Activated effector memory CD4-positive, alpha-beta T cell treated with Interleukin-2 at 50 U/mL for 16 hours (primary cell): ENCODE measurements around the gene PTGER3.
"Not testable (repeated sequence)": the region's sequence is repeated elsewhere in the genome, so short reads cannot be mapped to it uniquely, and the experiment has no call there.

Experiments
- DNase-seq: peaks from one replicate; pipeline ENCODE4 v3.0.0-alpha.2; 2020

PTGER3 gene

DNA sequence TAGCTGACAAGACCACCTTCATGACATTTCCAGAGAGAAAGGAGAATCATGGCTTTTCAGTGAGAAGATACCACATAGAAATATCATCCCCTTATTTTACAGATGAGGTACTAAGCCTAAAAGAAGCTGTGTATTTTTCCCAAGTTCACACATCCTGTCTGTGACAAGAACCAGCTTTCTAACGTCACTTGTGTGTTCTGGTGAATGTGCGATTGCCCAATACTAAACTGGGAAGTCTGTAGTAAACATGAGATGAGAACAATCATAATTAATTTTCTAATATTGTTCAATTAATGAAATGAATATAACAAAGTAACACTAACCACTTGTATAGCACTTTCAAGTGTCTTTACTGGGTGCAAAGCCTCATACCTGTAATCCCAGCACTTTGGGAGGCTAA lies 46.0 kb downstream of the PTGER3 start:
- DNase-seq, result no peak

DNA sequence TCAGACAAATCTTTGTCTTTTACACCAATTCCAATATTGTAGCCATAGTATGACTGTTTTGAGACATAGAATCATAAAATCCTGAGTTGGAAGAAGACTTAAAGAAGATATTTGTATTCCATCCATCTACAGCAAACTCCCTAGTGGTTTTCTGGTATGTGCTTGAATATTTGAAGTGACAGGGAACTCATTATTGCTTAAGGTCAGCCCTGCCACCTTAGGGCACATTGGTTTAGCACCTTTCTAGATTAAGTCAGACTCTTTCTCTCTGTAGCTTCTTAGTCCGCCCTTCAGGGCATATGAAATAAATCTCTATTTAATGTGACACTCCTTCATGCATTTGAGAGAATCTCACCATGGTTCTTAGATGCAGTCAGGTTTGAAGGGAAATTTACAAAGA lies 49.8 kb downstream of the PTGER3 start:
- DNase-seq, result no peak

DNA sequence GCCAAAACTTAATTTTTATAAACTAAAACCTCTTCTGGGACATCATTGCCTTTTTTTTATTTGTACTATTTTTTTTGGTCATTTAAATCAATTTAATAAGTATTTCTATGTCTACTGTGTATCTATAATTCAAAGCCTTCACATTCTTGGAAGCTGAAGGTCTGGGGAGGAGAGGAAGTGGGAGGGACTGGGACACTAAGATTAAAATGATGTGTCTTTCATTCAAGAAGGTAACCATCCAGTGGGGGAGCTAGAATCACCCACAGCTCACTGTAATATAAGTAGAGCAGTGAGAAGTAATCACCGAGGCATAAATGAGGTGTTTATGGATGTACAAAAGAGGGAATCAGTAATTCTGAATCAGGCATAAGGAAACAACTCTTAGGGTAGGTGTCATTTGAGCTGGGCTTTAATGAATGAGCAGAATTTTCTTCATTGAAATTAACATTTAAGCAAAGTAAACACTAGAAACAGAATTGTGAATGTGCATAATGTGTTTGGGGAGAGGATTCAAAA lies 52.8 kb downstream of the PTGER3 start:
- DNase-seq, result no peak

- no peak for DNase-seq
Observed at GRCh38 chr1:70993798-70994197, 53.8 kb downstream of the PTGER3 start.

GRCh38 chr1:70992521-70992920 lies 55.1 kb downstream of the PTGER3 start:
- no peak for DNase-seq

GRCh38 chr1:70990469-70991253 lies 57.0 kb downstream of the PTGER3 start:
- no peak for DNase-seq

- no peak for DNase-seq
Observed at GRCh38 chr1:70987497-70987896, 60.1 kb downstream of the PTGER3 start.

- DNase-seq, result not testable (repeated sequence)
Observed at GRCh38 chr1:70985776-70986225, 61.8 kb downstream of the PTGER3 start.

DNA sequence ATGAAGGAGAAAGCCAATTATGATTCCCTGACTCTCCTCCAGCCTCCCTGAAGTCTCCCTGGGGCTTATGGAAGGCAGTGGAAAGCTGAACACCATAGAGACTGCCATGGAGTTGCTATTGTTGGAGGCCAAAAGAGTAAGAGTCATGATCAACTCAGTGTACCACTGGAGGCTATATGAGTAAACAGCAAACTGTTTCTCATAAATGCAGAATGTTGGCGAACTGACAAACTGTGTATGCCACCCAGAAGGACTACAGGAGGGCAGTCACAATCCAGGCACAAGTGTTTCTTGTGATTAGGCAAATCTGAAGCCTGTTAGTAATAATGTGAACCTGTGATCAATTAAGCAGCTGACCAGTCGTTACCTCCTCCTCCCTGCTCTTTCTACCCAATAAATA lies 62.3 kb downstream of the PTGER3 start:
- not testable (repeated sequence) for DNase-seq

DNA sequence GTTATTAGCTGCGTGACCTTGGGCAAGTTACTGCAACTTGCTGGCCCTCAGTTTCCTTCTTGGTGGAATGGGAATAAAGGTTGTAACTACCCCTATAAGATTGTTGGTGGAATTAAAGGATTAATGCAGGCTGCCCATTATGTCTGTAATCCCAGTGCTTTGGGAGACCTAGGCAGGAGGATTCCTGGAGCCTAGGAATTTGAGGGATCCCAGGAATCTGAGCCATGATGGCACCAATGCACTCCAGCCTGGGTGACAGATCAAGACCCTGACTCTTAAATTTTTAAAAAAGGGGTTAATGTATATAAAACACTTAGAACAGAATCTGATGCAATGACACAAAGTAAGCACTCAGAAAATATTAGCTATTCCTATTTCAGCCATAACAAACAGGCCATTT lies 67.3 kb downstream of the PTGER3 start:
- DNase-seq, result no peak

- no peak for DNase-seq
Observed at GRCh38 chr1:70979881-70980280, 67.7 kb downstream of the PTGER3 start.

GRCh38 chr1:70979313-70979712 lies 68.3 kb downstream of the PTGER3 start:
- no peak for DNase-seq

- DNase-seq, result no peak
Observed at GRCh38 chr1:70978623-70979022, 69.0 kb downstream of the PTGER3 start.

DNA sequence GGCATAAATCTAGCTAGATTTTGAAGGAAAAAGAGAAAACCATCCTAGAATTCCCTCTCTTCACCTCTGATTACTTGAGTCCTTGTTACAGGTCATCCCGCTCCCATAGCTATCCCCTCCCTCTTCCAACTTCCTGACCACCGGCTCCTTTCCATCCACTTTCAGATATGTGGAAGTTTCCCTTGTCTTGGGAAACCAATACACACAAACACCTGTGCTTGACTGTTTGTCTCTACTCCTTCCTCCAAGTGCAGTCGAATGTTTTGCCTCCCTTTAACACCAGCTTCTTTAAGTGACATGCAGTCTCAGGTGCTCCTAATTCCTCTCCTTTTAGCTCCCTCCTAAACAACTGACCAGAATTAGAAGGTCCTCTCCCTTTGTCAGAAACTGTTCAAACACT lies 70.0 kb downstream of the PTGER3 start:
- DNase-seq, result no peak

DNA sequence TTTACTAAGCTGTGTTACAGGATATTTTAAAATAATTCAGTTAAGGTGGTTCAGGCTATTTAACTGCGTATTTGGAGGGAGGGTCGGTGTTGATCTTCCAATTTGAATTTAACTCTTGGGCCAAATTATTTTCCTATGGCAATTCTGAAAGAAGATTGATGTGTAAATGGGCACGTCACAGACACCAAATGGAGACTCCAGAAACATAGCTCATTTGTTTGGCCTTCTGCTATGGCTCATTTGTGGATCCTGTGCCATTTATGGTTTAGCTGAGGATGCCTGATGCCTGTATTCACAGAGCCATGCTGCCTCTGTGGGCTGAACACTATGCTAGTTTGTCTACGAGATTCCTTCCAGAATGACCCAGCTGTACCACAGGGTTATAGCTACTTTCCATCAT lies 70.6 kb downstream of the PTGER3 start:
- no peak for DNase-seq

DNA sequence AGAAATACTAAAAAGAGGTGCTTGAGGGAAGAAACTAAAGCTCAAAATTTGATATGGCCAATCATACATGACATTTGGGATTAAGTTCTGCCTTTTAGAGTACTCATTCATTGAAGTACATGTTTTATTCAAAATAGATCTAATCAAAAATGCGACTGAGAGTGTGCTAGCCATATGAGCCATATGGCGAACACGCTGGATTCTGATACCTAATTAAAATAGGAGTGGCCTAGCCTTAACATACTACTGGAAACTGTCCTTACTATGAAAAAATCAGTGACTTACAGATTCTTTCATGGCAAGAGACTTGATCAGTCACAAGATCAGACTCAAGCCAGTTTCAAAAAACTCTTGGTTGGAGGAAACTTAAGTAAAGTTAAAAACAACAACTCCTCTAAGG lies 73.9 kb downstream of the PTGER3 start:
- DNase-seq, result no peak

DNA sequence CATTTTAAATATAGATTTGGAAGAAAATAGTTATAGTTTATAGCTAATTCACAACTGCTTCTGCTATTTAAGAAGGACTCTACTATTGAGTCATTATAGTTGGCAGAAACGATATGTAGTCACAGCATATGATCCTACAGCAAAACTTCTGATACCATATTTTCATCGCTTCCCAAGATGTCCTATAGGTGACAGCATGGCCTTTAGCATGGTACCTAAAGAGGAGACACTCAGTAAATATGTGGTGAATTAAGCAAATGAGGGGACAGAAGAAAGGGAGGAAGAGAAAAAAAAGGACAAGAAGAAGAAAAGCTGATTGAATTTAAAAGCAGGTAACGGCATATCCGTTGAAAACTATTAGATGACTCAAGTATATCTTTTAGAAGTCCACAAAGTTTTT lies 77.2 kb downstream of the PTGER3 start:
- no peak for DNase-seq

- no peak for DNase-seq
Observed at GRCh38 chr1:70966018-70966638, 81.5 kb downstream of the PTGER3 start.

DNA sequence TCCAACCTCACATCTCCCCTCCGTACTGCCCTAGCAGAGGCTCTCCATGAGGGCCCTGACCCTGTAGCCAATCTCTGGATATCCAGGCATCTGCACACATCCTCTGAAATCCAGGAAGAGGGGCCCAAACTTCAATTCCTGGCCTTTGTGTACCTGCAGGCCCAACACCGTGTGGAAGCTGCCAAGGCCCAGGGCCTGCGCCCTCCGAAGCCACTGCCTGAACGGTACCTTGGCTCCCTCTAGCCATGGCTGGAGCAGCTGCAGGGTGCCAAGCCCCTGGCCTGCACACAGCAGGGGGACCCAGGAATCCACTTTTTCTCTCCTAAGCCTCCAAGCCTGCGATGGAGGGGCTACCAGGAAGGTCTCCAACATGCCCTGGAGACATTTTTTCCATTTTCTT lies 84.2 kb downstream of the PTGER3 start:
- no peak for DNase-seq

GRCh38 chr1:70961374-70961975 lies 86.1 kb downstream of the PTGER3 start:
- DNase-seq, result no peak

DNA sequence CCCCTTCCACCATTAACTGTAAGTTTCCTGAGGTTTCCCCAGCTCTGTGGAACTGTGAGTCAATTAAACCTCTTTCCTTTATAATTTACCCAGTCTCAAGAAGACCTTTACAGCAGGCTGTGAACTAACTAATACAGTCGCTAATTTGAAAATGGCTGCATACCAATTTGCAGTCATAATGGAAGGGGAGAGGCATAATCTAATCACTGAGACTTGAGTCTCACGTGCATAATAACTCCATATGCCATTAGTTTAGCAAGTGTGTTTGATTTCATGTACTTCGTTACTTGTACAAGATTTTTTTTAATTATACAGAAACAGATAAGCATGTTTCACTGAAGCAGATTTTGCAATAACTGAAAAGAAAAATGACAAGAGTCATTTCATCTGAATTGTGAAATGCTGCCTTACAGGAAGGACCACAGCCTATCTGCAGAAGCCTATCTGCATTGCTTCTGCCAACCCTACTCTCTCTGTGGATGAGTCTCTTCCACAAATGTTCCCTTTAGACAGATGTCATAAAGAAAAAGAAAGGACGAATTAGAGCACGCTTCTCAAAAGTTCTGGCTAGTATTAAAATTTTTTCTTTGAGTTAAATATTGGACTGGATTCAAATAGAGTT lies 99.1 kb downstream of the PTGER3 start:
- no peak for DNase-seq

- DNase-seq, result no peak
Observed at GRCh38 chr1:70947835-70948234, 99.8 kb downstream of the PTGER3 start.

DNA sequence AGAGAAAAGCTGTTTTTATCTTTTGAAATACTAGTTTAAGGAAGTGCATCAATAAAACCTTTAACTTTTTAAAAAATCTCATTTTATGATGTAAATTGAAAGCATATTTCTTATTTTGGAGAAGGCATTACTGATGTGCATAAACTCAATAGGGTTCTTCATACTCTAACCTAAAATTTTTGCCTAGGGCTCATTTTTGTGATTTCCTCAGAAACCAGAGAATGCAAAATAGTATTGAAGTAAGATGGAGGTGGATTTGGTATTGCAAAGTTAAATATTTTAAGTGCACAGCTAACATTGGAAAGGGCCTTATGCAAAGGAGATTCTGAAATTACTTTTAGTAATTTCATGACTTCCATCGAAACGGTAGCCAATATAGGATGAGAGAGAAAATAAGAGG lies 101.9 kb downstream of the PTGER3 start:
- DNase-seq, result no peak

GRCh38 chr1:70945251-70945650 lies 102.4 kb downstream of the PTGER3 start:
- DNase-seq, result no peak
